22Rv1 (cell line): Measurements from ENCODE around the gene SF3B2.

Experiments
- CTCF ChIP-seq: fragments of 450-650 bp; IDR thresholded peaks from 2 replicates; pipeline ENCODE4 v1.5.1; 2017; ENCODE audit warnings: mild to moderate bottlenecking
- ZFX ChIP-seq: fragments of 450-650 bp; IDR thresholded peaks from 2 replicates; pipeline ENCODE4 v1.6.1; 2017; ENCODE audit warnings: antibody characterized with exemption, borderline replicate concordance

DNA sequence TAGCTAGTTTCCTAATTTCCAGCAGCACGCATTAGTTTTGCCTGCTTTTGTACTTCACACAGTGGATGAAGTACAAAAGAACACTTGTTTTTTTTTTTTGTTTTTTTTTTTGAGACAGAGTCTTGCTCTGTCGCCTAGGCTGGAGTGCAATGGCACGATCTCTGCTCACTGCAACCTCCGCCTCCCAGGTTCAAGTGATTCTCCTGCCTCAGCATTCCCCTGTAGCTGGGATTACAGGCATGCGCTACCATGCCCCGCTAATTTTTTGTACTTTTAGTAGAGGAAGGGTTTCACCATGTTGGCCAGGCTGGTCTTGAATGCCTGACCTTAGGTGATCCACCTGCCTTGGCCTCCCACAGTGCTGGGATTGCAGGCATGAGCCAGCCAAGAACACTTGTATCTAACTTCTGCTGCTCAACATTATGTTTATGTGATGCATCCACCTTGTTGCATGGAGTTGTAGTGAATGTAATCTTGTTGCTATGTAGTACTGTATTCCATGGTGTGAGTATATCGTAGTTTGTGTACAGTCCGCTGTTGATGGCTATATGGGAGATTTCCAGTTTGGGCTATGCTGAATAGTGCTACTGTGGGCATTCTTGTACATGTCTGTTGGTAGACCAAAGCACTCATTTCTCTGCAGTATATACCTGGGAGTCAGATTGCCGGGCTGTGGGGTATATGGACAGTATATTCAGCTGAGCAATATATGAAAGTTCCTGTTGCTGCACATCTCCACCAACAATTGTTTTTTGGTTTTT, 35.2 kb downstream of the SF3B2 start:
- no peak for TF ChIP-seq CTCF
- TF ChIP-seq ZFX, result no peak
